Pulmonary artery endothelial cell (primary cell): ENCODE data around the gene ACP4. TPM values are rescaled to one million over a fixed set of nuclear protein-coding genes. Genes with fewer than 3 reads are reported as not detected.
"Not testable (repeated sequence)": the region's sequence is repeated elsewhere in the genome, so short reads cannot be mapped to it uniquely, and the experiment has no call there.

ENCODE experiments used
- DNase-seq: peaks from one replicate; pipeline ENCODE4 v3.0.0-alpha.2; 2011; ENCODE audit warnings: low read depth, low spot score
- total RNA-seq: library from RNA; depleted of rRNA; stranded (reverse); fragments of >200 nt; gene quantifications from 2 replicates; pipeline ENCODE4 v1.2.3, GENCODE V29; 2014

Gene ACP4, protein sequence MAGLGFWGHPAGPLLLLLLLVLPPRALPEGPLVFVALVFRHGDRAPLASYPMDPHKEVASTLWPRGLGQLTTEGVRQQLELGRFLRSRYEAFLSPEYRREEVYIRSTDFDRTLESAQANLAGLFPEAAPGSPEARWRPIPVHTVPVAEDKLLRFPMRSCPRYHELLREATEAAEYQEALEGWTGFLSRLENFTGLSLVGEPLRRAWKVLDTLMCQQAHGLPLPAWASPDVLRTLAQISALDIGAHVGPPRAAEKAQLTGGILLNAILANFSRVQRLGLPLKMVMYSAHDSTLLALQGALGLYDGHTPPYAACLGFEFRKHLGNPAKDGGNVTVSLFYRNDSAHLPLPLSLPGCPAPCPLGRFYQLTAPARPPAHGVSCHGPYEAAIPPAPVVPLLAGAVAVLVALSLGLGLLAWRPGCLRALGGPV
- not detected in 2 replicates for total RNA-seq

- no peak for DNase-seq
These were observed at the start of gene ACP4 for GRCh38 chr19:50790396-50790795. TSS of gene ACP4 (plus strand) at chr19:50790415. CDS start at chr19:50790415, 0 bp downstream.

- peak; percentile 37 for DNase-seq
These were observed 48.9 kb upstream of the ACP4 start for GRCh38 chr19:50741179-50741933.

- DNase-seq, result no peak
These were observed 46.7 kb upstream of the ACP4 start for GRCh38 chr19:50743537-50743936.

GRCh38 chr19:50745221-50745620 lies 45.0 kb upstream of the ACP4 start:
- no peak for DNase-seq

DNA sequence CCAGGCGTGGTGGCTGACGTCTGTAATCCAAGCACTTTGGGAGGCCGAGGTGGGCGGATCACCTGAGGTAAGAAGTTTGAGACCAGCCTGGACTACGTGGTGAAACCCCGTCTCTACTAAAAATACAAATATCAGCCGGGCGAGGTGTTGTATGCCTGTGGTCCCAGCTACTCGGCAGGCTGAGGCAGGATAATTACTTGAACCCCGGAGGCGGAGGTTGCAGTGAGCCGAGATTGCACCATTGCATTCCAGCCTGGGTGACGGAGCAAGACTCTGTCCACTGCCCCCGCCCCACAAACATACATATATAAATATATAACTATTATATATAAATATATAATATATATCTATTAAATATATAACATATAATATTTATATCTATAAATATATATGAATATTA lies 43.1 kb upstream of the ACP4 start:
- not testable (repeated sequence) for DNase-seq

GRCh38 chr19:50749490-50749889 lies 40.7 kb upstream of the ACP4 start:
- no peak for DNase-seq

DNA sequence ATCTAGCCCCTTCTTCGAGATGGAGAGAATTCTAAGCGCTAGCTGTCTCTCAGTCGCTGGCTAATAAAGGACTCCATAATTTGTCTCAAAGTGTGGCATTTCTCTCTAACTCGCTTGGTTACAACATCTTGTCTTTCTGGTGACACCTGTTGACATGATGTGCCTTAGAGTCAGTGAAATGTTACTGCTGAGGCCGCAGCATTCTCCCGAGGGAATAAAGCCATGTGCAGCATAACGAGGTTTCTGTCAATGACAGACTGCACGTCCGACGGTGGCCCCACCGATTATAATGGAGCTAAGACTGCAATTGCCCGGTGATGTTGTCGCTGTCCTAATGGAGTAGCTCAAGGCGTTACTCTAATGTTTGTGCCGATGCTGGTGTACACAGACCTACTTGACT lies 40.2 kb upstream of the ACP4 start:
- no peak for DNase-seq

DNA sequence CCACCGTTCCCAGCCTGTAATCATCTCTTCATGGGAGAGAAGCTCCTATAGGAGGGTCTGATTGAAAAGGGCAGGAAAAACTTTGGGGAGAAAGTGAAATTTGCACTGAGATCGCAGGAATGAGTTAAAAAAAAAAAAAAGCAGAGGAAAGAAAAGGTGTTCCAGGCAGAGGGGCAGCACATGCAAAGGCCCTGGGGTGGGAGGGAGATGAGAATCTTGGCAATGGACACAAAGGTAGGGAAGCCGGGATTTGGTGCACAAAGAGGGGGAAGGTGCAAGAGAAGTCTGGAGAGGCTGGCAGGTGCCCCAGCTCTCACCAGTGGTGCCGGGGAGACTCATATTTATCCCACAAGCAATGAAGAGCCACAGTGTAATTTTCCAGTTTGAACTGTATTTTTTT lies 36.3 kb upstream of the ACP4 start:
- no peak for DNase-seq

GRCh38 chr19:50756244-50756643 lies 34.0 kb upstream of the ACP4 start:
- DNase-seq, result not testable (repeated sequence)

DNA sequence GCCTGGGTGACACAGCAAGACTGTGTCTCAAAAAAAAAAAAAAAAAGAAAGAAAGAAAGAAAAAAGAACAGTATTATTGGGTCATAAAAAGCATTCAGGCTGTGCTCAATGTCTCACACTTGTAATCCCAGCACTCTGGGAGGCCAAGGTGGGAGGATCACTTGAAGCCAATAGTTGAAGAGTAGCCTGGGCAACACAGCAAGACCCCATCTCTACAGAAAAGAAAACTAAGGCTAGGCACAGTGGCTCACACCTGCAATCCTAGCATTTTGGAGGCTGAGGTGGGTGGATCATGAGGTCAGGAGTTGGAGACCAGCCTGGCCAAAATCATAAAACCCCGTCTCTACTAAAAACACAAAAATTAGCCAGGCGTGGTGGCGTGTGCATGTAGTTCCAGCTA lies 32.6 kb upstream of the ACP4 start:
- not testable (repeated sequence) for DNase-seq

GRCh38 chr19:50759076-50759475 lies 31.1 kb upstream of the ACP4 start:
- not testable (repeated sequence) for DNase-seq

DNA sequence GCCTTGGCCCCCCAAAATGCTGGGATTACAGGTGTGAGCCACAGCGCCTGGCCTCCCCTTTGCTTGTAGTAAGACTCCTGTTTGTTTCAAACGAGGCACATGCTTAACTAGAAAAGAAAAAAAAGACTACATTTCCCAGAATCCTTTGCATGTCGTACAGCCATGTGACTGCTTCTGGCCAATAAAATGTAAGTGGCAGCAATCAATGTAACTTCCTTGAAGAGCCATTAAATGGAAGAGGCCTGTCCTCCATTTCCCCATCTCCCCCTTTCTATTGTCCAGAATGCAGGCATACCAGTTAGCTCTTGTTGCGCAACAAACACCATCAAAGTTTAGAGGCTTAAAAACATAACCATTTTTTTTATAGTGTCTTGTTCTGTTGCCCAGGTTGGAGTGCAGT lies 30.3 kb upstream of the ACP4 start:
- DNase-seq, result no peak

DNA sequence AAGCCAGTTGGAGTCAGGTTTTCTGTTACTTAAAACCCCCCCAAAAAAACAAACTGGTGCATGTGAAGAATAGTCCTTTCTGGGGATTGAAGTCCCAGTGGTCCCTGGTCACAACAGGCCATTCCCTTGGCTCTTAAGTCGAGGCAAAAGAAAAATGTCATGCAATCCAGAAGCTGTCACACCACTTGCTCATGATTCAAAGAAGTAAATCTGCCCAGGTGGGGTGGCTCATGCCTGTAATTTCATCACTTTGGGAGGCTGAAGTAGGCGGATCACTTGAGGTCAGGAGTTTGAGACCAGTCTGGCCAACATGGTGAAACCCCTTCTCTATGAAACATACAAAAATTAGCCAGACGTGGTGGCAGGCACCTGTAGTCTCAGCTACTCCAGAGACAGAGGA lies 28.7 kb upstream of the ACP4 start:
- DNase-seq, result not testable (repeated sequence)

GRCh38 chr19:50763521-50763920 lies 26.7 kb upstream of the ACP4 start:
- not testable (repeated sequence) for DNase-seq

- DNase-seq, result no peak
These were observed 25.8 kb upstream of the ACP4 start for GRCh38 chr19:50764409-50764808.

DNA sequence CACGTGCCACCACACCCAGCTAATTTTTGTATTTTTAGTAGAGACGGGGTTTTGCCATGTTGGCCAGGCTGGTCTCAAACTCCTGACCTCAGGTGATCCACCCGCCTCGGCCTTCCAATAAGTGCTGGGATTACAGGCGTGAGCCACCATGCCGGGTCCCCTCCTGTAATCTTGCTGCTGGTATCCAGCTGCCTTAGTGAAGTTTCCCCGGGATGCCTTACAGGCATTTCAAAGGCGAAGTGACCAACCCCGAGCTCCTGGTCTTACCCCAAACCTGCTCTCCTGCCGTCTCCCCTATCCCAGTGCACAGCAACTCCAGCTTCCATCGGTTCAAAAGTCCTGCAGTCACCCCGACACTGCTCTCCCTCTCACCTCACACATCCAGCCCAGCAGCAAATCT lies 23.5 kb upstream of the ACP4 start:
- not testable (repeated sequence) for DNase-seq

- not testable (repeated sequence) for DNase-seq
These were observed 23.0 kb upstream of the ACP4 start for GRCh38 chr19:50767263-50767662.

- no peak for DNase-seq
These were observed 21.9 kb upstream of the ACP4 start for GRCh38 chr19:50768277-50768676.

DNA sequence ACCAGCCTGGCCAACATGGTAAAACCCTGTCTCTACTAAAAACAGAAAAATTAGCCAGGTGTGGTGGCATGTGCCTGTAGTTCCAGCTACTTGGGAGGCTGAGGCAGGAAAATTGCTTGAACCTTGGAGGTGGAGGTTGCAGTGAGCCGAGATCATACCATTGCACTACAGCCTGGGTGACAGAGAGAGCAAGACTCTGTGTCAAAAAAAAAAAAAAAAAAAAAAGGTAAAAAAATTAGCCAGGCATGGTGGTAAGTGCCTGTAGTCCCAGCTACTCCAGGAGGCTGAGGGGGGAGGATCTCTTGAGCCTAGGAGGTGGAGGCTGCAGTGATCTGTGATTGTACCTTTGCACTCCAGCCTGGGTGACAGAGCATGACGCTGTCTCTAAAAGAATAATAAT lies 20.1 kb upstream of the ACP4 start, which contains the start of gene GPR32:
Gene GPR32, plus strand, starts transcription at position 301 of the 400 bp plus-strand sequence. CDS start 137 bp downstream, outside the sequence.
- DNase-seq, result not testable (repeated sequence)

- no peak for DNase-seq
These were observed 19.3 kb upstream of the ACP4 start for GRCh38 chr19:50770888-50771287.

GRCh38 chr19:50772476-50772875 lies 17.7 kb upstream of the ACP4 start:
- DNase-seq, result no peak

DNA sequence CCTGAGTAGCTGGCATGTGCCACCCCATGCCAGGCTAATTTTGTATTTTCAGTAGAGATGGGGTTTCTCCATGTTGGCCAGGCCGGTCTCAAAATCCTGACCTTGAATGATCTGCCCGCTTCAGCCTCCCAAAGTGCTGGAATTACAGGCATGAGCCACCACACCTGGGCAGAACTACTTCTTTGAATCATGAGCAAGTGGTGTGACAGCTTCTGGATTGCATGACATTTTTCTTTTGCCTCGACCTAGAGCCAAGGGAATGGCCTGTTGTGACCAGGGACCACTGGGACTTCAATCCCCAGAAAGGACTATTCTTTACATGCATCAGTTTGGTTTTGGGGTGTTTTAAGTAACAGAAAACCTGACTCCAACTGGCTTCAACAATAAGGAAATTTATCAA lies 17.3 kb upstream of the ACP4 start:
- not testable (repeated sequence) for DNase-seq
